ENCODE data around the gene CTXND1.

Gene CTXND1

DNA sequence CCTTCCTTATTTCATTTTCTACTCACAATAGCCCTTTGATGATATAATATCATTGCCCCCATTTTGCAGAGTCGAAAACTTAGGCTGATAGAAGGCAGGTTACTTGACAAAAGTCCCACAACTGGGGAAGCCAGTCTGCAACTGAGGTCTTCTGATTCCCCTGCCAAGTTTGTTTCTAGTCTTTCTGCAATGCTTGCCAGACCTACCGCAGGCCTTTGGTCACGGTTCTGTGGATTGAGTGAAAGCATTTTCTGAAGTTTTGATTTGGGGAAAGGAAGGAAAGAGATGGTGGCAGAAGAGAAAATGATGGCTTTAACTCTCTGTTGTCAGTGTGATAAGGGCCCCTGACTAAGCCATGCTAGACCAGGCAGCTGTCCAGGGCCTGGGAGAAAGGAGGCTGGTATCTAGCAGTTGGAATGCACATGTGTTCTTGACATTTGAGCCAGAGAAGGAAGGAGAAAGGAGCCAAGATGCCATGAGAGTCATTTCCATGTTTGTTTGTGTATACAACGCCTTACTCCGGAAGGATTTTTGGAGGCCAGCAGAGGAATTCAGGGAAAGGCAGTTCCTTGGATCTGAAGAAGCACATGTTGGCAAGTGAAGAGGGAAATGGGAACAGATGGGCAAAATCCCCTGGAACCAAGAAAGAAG is 69.3 kb downstream of the CTXND1 start:
- DNase-seq (ENCODE audit: low spot score): no peak

DNA sequence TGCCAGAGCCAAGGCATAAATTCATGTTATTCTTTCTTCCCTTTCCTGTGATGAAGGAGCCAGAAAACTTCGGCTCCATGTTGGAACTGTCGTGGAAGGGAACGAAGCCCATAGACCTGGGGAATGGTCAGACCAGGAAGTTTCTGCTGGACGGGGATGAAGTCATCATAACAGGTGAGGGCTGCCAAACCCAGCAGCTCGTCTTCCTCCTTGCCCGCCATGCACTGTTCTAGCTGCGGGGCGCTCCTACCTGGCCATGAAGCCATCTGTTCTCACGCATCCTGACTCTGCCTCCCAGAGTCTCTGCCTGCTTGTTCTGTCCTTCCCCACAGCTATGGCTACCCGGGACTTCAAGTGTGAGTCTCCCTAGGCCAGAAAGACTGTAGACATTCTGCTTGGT is 71.0 kb downstream of the CTXND1 start:
- no peak for DNase-seq (ENCODE audit: low spot score)

DNA sequence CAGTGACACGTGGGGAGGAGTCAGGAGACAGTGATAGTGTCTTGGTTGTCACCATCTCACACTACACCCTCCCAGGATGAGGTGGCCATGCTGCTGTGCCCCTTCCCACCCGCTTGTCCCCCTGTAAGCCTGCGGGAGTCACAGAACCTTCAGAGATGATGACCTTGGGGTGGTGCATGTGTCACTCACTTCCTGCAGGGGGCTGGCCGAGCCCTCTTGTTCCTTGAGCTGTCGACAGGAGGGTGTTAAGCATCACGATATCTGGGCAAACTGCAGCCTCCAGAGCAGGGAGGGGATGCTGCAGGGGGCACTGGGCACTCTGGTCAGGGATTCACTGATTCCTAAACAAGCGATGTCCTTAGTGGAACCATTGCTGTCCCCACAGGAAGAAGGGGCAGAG is 71.5 kb downstream of the CTXND1 start:
- DNase-seq (ENCODE audit: low spot score): no peak

DNA sequence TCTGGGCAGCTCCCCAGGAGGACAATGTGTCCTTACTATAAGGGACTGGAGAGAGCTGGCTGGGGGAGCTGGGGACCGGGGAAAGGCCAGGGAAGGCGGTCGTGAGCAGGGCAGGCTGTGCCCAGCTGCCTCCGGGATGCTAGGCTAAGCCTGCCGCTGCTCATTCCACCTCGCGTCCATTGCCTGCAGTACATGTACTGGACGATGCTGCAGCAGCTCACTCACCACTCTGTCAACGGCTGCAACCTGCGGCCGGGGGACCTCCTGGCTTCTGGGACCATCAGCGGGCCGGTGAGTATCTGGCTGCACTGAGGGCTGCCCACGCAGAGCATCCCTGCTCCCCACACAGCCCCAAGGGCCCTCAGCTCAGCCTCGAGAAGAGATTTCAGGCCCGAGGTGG is 72.1 kb downstream of the CTXND1 start:
- no peak for DNase-seq (ENCODE audit: low spot score)

DNA sequence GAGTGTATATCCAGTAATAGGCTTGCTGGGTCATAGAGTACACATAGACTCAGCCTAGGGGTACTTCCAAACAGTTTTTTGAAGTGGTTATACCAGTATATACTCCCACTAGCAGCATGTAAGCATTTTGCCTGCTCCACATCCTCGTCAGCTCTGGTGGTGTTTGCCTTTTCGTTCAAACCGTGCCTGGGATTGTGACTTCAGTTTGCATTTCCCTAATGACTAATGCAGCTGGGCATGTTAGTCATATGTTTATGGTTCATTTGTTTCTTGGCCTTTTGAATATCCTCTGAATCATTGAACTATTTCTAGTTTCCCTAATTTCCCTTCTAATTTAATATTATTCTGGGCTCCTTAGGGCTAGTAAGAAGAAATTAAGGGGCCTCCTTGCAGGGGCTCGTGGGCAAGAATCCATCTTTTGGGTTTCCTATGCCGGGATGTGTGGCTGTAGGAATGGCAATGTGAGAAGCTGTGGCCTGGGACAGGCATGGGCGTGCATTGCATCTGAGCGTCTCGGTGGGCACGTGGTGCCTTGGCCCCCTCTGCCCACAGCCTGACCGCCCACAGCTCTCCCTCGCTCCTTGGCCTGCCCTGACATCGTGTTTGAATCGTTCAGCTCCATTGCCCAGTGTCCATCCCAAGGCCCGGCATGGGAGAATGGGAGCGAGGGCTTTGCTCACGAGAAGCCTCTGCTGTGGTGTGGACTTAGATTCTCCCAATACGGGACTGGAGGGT is 72.8 kb downstream of the CTXND1 start:
- DNase-seq (ENCODE audit: low spot score): no peak

DNA sequence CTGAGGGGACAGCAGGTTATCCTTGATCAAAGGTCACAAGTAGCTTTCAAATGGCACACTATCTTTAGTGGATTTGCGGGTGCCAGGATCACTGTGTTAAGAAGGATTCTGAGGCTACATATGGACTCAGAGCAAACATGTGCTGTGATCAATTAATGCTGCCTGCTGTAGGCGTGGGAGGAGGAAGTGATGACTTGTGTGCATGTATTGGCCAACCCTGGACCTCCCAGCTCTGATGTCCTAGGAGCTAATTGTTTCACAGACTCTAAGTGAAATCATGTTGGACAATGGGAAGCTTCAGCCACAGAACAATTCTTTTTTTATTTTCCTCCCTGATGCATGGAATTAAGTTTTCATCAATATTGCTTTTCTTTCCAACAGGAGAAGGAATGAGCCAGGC is 74.9 kb downstream of the CTXND1 start:
- DNase-seq (ENCODE audit: low spot score): no peak

DNA sequence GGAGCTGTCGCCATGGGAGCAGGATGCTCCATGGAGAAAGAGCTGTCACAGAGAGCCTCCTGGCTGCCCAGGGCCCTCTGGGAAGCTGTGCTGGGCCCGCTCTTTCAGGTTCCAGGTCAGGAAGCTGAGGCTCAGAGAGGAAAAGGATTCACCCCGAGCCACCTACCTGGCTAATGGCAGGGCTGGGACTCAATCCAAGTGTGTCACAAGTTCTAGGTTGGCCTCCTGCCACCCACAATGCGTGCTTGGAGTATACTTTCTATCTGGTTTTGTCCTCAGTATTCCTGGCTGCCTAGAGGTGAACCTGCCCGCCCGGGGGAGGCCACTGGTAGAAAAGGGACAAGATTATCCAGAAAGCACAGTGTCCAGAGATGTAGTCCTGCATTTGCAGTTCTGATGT is 75.6 kb downstream of the CTXND1 start:
- DNase-seq (ENCODE audit: low spot score): no peak

DNA sequence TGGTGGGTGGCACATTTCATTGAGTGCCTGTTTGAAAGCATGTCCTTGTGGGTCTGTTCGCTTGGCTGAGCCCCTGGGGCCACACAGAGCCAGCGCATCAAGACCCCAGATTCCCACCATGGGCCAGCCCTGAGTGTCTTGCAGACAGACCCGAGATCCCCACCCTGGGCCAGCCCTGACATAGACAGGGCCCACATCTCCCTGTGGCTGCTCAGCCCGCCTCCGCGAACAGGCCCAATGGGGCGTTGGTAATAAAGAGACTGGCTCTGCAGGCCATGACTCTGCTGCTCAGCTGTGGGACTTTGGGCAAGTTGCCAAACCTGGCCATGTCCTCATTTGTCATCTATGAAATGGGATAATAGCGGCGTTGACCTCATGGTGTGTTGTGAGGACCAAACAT is 76.6 kb downstream of the CTXND1 start:
- no peak for DNase-seq (ENCODE audit: low spot score)

DNA sequence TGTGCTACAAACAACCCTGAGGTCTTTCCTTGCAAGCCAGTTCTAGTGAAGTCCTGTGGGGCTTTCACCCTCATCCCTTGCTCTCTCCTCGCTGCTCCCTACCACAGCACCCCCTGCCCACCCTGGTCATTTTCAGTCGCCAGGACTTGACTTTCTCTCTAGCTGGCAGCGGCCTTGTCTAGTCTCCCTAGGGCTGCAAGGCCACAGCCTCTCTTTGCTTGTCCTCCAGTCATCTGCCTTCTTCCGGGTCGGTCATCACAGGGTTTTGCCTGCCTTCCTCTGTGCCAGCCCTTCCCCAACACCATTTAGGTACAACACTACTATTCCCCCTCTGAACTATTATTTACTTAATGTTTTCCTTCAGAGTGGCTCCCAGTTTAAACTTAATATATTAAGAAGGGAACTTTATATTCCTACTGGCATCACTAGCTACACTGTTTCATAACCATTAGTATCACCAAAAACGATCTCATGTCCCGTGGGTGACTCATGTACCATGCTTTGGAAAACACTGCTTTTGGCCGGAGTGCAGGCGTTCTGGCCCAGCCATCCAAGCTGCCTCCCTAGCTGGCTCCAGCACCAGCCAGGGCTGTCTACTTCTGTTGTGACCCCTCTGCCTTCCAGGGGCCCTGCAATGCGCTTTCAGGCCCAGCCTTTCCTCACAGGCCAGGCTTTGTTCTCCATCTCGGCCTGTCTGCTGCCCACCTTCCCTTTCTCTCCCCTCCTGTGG is 77.8 kb downstream of the CTXND1 start:
- no peak for DNase-seq (ENCODE audit: low spot score)

DNA sequence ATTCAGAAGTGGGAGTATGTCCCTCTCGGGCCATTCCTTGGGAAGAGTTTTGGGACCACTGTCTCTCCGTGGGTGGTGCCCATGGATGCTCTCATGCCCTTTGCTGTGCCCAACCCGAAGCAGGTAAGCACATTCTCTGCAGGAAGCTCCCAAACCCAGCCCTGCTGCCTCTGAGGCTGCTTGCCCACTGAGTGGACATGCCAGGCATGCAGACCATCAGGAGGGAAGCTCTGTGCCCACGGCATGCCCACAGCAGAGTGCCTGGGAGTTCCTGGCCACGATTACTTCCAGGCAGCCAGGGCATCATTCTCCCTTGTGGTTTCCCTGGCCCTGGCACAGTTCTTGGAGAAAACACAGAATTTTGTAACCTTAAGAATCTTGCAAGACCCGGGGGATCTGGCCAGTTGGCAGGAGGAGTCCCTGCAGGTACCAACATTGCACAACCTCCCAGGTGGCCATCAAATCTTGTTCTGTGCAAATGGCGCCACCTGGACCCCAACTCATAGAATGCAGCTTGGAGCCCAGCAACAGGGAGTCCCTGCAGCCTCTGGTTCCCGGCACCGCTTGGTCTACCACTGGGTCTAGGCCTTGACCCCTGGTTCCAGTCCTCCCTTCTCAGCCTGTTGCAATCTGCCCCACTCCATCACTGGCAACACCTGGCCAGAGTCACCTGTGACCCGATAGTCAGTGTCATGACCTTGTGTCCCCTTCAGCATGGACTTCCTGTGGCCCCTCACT is 78.8 kb downstream of the CTXND1 start:
- DNase-seq (ENCODE audit: low spot score): no peak

DNA sequence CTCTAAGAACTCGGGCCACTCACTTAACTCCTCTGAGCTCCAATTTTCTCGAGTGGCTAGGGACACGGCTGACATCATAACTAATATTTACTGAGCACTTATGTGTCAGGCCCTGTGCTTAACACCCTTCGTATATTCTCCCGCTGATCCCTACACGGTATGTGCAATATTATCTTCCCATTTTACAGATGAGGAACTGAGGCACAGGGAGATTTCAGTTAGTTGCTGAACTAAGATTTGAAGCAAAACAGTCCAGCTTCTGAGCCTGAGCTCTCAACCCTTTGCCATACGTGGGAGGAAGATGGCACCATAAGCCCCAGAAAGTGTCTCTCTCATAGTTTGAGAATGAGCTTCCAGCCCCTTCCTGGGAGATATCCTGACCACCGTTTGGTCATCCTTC is 79.6 kb downstream of the CTXND1 start:
- DNase-seq (ENCODE audit: low spot score): no peak

DNA sequence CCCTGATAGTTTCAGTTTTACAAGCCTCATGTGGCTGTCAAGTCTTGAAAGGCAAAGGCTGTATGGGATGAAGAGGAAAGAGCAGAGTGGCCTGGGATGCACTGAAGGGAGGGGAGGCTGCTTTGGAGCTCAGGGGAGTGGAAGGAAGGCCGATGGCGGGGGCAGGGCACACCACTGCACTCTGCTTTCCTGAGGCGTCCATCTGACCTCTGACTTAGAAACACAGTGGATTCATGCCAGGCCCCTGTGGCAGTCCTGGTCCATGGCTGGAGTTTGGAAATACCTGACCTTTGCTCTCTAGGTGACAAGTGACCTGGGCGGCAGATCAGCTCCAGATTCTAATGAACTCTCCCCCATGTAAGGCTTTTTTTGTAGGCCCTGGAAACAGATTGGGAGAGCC is 80.2 kb downstream of the CTXND1 start:
- DNase-seq (ENCODE audit: low spot score): no peak

DNA sequence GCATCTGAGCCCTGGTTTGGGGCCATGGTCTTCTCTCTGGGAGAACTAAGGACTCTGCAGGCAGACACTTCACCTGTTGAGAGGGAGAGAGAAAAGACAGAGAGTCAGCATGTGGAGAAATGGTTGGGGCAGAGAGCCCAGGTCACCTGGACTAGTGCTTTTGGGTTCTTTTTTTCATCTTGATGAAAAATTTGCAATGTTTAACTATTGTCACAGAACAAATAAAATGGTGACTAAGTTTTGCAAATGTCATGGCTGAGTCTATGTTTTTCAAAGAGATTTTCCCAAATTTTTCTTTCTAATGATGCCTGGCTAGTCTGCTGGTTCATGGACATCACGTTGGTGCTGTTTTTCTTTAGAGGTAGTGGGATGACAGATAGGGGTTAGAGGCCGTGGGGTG is 81.4 kb downstream of the CTXND1 start:
- DNase-seq (ENCODE audit: low spot score): no peak

DNA sequence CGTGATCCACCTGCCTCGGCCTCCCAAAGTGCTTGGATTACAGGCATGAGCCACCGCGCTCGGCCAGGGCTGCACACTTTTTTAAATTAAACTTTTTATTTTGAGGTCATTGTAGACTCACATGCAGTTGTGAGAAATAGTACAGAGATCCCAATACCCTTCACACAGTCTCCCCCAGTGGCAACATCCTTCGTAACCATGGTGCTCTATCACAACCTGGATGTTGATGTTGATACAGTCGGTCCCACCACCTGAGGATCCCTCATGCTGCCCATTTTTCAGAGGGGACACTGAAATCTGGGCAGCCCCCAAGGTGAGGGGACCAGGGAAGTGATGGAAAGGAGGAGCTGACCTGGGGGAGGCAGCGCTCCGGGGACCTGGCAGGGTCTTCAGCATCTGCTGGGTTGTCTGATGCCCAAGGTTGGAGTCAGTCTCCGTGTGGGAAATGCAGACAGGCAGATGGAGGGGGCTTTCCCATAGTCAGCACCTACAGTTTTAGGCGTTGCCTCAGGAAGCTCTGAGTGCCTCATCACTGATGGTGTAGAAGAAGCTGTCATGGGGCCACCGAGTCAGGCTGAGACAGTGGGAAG is 82.2 kb downstream of the CTXND1 start:
- no peak for DNase-seq (ENCODE audit: low spot score)

DNA sequence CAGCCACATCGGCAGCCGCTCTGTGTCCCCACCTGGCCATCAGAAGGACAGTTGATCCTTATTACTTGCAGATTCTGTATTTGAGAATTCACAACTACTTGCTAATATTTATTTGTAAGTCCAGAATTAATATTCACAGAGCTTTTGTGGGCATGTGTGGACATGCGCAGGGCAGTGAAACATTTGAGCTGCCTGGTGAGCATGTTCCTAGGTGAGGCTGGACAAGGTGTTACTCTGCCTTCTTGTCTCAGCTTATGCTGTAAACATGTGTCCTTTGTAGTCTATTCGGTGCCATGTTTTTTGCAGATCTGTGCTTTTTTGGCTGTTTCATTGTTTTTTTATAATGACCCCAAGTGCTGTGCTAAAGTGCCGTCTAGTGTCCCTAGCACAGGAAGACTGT is 83.6 kb downstream of the CTXND1 start:
- no peak for DNase-seq (ENCODE audit: low spot score)

DNA sequence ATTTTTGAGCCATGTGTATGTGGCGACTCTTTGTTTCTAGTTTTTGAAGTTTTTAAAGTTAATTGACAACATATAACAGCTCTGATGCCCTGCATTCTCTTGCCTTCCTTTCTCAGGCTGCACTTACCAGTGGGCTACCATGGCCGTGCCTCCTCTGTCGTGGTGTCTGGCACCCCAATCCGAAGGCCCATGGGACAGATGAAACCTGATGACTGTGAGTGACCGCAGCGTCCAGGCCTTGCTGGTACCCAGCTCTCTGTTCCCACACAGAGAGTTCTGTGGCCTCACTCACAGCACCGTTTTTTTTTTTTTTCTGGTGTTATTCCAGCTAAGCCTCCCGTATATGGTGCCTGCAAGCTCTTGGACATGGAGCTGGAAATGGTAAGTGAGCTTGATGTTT is 84.1 kb downstream of the CTXND1 start:
- DNase-seq (ENCODE audit: low spot score): no peak

DNA sequence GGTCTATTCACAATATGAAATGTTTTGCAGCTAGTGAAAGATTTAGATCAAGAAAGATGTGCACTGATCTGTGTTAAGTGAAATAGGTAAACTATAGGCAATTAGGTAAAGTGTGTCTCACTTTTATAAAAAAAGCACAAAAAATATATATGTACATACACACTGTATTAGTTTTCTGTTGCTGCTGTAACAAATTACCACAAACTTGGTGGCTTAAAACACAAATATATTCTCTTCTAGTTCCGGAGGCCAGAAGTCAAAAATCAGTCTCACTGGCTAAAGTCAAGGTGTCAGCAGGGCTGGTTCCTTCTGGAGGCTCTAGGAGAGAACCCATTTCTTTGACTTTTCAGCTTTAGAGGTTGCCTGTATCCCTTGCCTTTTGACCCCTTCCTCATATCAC is 88.1 kb downstream of the CTXND1 start:
- DNase-seq (ENCODE audit: low spot score): no peak

DNA sequence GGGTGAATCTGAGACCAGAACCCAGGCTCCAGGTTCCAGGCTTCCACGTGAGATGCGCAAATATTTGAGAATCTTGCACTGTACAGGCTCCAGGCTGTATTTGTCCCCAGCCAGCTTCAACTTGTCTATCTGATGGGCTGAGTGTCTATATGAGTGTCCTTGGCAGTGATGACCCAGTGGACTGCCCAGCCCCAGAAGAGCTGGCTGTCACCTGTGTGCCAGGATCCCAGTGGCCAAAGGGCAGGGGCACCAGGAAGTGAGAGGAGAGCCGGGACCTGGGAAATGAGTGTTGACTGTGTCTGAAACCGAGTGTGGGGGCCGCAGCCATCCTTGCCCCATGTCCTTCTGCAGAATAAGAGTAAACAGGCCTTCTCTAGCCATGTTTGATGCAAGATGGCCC is 88.8 kb downstream of the CTXND1 start:
- DNase-seq (ENCODE audit: low spot score): no peak

DNA sequence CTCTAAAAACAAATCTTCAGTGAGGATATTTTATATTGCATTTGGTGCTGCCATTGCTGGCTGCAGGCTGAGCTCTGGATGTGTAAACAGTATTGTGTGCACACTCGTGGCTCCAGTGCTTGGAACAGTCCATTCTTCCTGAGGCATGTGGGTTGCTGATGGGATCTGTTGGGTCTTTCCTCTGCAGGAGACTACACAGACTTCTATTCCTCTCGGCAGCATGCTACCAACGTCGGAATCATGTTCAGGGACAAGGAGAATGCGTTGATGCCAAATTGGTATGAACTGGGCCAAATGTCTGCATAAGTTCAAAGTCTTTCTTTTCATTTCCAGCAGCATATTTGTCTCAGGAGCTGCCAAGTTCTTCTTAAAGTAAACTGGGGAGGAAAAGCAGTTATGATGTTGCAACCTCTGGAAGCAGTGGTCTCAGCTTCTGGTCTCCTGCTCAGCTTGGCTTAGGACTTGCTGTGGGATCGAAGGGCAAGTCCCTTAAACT is 89.9 kb downstream of the CTXND1 start:
- no peak for DNase-seq (ENCODE audit: low spot score)

DNA sequence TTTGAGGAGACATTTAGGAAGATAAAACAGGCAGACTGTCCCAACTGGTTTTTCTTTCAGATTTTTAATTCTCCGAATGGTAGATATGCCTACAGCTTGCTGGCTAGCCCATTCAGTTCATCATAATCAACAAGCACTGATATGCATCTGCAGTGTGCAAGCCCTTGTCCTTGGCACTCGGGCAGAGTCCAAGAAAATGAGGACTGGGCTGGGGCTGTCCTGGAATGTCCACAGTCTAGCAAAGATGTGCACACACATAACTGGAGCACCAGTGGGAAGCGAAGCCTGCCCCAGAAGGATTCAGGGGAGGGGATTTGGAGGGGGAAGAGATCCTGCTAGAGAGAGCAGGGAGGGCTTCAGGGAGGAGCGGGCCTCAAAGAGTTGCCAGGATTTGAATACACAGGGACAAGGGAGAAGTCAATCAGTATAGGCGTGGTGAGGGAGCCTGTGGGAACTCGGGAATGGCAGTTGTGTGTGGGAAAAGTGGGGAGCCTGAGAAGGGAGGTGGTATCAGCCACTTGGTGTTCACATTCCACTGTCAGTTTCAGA is 90.5 kb downstream of the CTXND1 start:
- DNase-seq (ENCODE audit: low spot score): no peak

DNA sequence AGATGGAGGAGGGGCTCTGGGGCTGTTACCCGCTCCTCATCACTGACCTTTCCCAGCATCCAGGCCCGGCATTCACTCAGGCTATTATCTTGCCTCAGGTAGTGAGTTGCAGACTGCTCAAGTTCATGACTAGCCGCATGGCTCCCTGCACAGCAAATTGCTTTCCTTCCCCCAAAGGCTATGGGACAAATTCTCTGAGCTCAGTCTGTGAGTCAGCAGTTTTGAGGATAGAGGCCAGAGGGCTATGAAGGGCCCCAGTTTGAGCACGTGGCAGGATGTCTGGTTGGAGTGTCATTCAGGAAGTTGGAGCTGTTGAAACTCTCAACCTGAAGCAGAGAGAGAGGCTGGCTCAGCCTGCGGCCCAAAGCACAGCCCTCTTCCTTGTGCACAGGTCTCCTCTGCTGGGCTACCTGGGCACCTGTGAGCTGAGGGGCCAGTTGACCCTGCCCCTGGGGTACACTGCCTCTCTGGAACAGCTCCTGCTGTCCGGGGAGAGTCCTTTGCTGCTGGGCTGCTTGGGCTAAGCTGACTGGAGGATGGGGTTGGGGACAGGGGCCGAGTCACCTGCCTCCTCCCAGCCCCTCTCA is 91.3 kb downstream of the CTXND1 start:
- DNase-seq (ENCODE audit: low spot score): no peak

All from left forelimb (tissue), 1 donor.